HG03025 (cell line): ENCODE measurements around the gene PIM3.
A peak's percentile ranks its signal among the peaks of the same experiment; 100 is the strongest.

Source experiments
- ATAC-seq: cut with Tn5 transposase; IDR thresholded peaks from one replicate; pipeline ENCODE4 v1.9.1; 2021; ENCODE audit warnings: mild to moderate bottlenecking, moderate library complexity; ENCODE audit not compliant: unreplicated experiment, low FRiP score

PIM3 gene

GRCh38 chr22:49927483-49928184 lies 32.9 kb upstream of the PIM3 start:
- ATAC-seq = no peak

DNA sequence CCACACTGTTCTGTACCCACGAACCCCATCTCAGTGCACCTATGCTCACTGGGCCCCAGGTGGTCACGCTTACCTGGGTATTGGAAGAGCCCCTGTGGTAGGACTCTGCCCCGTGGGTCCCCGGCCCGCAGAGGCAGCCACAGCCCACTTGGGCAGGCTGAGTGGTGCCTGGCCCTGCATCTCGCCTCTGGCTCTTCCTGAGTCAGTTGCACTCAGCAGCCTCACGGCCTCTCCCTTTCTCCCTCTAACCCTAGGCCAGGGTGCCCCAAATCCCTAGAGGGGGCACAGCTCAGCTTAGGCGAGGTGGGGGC lies 32.4 kb upstream of the PIM3 start:
- no peak for ATAC-seq

DNA sequence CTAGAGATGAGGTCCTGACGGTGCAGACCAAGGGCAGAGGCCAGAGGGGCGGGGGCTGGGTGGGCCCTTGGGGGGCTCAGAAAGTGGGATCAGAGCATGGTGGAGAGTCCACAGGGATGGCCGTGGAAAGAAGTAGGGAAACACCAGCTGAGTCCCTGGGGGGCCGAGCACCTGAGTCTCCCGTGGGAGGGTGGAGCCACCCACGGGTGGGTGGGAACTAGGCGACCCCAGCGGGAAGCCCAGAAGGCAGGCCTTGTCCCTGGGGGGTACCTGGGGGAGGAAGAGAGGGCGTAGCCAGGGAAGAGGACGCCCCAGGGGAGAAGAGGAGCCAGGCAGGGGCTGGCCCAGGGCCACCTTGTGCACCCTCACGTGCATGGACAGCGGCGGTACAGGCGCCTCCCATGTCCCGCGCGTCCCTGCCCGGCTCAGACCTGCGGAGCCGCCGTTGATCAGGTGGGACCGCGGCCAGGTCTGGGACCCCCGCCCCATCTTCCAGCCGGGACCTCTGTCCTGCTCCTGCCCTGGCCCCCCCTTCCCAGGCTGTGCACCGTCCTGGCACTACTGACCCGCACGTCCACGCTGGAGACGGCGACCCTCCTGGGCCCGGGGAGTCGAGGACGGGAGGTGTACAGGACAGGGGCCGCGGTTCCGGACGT lies 31.9 kb upstream of the PIM3 start:
- ATAC-seq = no peak

DNA sequence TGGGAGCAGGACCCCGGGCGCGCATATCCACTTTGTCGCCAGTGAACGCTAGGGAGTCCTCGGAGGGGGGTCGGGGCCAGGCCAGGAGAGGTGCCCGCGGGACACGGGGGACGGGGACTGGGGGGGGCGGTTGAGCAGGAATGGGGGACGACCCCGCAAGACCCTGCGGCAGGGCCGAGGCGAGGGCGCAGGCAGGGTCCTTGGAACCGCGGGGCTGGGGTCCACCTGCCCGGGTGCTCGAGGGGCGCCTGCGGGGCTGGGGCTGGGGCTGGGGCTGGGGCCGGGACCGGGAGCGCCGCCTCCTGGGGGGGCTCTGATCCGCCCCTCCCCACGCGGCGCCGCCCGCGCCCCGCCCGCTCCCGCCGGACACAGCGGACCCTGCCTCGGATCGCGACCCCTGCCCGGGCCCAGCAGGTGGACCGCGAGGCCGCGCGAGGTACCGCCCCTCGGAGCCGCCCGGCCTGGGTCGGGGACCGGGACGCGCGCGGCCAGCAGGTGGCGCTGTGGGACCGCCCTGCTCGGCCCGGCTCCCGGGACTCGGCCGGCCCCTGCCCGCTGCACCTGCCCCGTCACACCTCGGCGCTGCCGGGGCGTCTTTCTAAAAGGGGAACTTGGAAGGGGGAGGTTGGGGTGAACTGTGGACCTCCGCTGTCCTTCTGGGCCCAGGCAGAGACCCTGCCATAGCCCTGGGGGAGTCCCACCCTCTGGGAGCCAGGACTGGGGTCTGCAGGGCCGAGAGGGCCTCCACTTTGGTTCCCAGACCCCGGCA lies 31.2 kb upstream of the PIM3 start:
- ATAC-seq = no peak

GRCh38 chr22:49929994-49930575 lies 30.5 kb upstream of the PIM3 start:
- ATAC-seq = no peak

DNA sequence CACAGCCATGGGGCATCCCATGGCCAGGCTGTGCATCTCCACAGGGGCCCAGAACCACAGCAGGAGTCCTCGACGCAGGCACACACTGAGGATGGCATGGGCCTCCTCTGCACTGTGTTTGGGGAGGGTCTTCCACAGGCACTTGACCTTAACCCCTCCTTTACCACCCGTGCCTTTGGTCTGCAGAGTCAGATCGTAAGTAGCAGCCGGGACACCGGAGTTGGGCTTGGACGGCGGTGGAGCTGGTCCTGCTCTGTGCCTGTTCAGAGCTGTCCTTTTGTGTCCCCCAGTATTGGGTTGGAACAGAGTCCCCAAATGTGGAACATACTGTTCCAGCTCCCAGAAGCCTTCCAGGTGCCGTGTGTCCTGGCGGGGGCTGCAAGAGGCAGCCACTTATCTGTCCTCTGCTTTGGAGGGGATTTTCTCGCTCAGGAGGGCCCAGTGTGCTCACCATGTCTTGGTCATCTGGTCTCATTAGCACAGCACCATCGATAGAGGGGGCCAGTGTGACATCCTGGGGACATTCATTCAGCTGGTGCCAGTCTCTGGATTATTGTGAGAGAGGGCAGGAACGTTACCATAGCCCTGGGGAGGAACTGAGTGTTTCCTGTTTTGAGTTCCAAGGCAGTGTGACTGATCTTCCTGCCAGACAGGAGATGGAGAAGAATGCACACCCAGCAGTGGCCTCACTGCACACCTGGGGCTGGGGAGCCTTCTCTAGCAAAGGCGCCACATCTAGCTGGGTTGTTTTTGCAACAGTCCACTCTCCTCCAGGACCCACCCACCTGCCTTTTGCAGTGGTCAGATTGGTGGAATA lies 29.8 kb upstream of the PIM3 start:
- no peak for ATAC-seq

DNA sequence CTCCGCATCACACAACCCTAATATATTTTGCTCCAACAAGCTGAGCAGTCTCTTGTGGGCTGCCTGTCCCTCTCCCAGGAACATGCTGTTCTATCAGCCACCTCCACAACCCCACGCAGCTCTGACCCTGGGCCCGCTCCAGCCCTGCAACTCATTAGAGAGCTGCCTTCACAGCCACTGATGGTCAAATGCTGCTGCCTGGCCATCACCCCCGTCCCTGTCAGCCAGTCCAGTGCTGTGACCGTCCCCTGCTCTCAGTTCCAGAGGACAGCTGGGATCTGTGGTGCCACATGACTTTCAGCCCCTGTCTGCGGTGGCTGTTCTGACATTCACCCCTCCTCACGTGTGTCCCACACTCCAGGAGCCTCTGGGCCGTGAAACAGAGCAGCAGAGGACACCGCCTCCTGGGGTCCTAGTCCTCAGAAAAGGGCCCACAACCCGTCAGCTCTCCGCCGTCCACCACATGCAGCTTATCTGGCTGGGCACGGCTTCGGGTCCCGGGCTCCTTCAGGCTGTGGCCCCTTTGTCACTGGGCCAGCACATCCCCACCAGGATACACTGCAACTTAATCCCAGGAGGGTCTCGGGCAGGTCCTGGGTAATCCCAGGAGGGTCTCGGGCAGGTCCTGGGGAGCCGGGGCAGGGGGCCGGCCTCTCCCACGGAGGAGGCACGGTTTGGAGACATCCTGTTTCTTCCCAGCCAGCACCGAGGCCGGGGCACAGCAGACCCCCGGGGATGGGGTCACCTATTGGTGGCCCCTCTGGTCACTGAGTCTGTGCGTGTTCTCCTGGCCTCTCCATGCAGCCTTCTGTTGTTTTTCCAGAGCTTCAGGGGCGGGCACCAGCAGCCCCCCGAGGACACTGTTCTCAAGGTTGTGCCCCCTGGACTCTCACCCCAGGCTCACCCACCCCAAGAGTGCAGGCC lies 27.1 kb upstream of the PIM3 start:
- ATAC-seq = no peak

- ATAC-seq = no peak
Measured at GRCh38 chr22:49934160-49934890, 26.2 kb upstream of the PIM3 start.

- ATAC-seq = no peak
Measured at GRCh38 chr22:49934891-49935557, 25.5 kb upstream of the PIM3 start.

GRCh38 chr22:49935561-49935960 lies 25.0 kb upstream of the PIM3 start:
- ATAC-seq = no peak

- peak; percentile 40 for ATAC-seq
Measured at GRCh38 chr22:49936018-49936972, 24.3 kb upstream of the PIM3 start.

DNA sequence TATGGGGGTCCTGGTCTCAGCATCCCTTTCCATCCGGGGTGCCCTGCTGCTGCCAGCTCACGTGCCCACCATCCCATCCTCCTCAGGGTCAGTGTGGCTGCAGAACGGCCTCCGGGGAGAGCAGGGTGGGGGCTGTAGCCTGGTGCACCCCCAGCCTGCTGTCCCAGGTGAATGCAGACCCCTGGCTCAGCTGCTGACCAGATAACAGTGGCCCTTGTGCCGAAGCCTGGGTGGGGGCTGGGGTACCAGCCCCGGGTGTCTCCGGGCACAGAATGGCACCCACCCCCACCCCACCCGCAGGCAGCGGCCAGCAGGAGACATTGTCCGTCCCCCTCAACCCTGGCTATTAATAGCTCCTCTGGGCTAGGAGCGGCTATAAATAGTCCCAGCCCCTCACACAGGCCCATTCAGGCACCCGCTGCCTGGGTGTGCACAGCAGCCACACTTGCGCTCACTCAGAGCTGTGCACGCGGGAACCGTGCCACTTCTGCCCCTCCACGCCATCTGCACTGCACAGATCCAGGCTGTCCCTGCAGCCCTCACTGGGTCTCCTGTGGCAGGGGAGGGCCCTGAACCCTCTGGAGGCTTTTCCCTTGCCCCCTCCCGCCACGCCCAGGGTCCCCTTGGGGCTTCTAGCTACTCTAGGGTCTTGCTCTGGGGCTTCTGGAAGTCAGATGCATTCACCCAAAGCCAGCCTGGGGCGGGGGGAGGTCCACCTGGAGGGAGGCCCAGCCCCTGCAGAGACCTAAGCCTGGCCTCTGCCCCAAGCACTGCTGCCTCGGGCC lies 23.4 kb upstream of the PIM3 start:
- no peak for ATAC-seq

GRCh38 chr22:49937758-49938564 lies 22.6 kb upstream of the PIM3 start:
- ATAC-seq = no peak

DNA sequence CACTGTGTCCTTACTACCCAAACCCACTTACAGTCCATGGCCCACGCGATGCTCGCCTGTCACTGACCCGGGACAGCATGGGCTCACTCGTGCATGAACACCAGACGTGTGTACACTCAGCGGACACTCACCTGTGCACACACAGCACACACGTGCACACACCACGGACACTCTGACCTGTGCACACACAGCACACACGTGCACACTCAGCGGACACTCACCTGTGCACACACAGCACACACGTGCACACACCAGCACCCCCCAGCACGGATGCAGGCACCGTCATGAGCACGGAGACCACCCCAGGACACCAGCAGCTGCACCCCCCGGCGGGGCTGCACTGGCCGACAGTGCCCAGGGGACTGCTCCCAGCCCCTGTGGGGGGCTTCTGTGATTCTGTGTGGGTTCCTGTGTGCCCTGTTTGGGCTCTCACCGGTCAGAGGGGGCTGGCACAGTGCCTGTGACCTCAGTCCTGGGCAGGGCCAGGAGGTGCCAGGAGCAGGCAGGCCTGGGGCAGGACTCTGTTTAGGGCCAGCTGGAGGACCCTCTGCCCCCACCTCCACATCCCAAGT lies 21.9 kb upstream of the PIM3 start:
- no peak for ATAC-seq
